IMR-90 (cell line): ENCODE measurements around the gene PCSK6. TPM values are rescaled to one million over a fixed set of nuclear protein-coding genes. Genes with fewer than 3 reads are reported as not detected.

Experiments used
- ATAC-seq: fragments of 200-7000 bp; cut with Tn5 transposase; 2 replicates; pipeline ENCODE4 v1.9.1; 2020; ENCODE audit warnings: low read depth, mild to moderate bottlenecking, moderate library complexity
- BruUV-seq: library from RNA; stranded (reverse); fragments of 400-500 nt; replicated peaks from 2 replicates; lab custom pipeline; 2021; lab: Mats Ljungman, UMichigan
- CTCF ChIA-PET: fragments of 300-600 bp; formaldehyde crosslinking; extraction: SDS; loops from one replicate; lab custom pipeline; 2021; ENCODE audit warnings: antibody characterized with exemption; lab: Yijun Ruan, JAX
- POLR2A ChIA-PET: fragments of 300-600 bp; sonication (Branson Sonifier 250); formaldehyde crosslinking; loops from one replicate; lab custom pipeline; 2022; ENCODE audit warnings: antibody characterized with exemption; ENCODE audit not compliant: unreplicated experiment; lab: Charles Lee
- DNase-seq: peaks from one replicate; pipeline ENCODE4 v3.0.0; 2013
- H2AFZ ChIP-seq: replicated peaks from 2 replicates; pipeline ENCODE3; 2013; ENCODE audit warnings: low read length, mild to moderate bottlenecking; ENCODE audit not compliant: poor library complexity
- H2AK5ac ChIP-seq: 2 replicates; pipeline ENCODE4 v1.6.1; 2013; ENCODE audit warnings: low read depth, low read length, inconsistent platforms
- H2AK9ac ChIP-seq: replicated peaks from 2 replicates; pipeline ENCODE3; 2013; ENCODE audit warnings: mild to moderate bottlenecking, low read depth, low read length, moderate library complexity; ENCODE audit not compliant: poor library complexity
- H2BK120ac ChIP-seq: 2 replicates; pipeline ENCODE4 v1.6.1; 2013; ENCODE audit warnings: low read depth, low read length, inconsistent platforms
- H2BK15ac ChIP-seq: 3 replicates; pipeline ENCODE4 v1.6.1; 2013; ENCODE audit warnings: low read depth, low read length, inconsistent platforms
- H2BK20ac ChIP-seq: 2 replicates; pipeline ENCODE4 v1.6.1; 2013; ENCODE audit warnings: low read depth, mild to moderate bottlenecking, inconsistent platforms, low read length, moderate library complexity
- H2BK5ac ChIP-seq: 2 replicates; pipeline ENCODE4 v1.6.1; 2013; ENCODE audit warnings: mild to moderate bottlenecking, low read depth, low read length, inconsistent platforms; ENCODE audit not compliant: poor library complexity, severe bottlenecking
- H3K14ac ChIP-seq: replicated peaks from 2 replicates; pipeline ENCODE4 v1.6.1; 2013; ENCODE audit warnings: low read depth, low read length, inconsistent platforms
- H3K18ac ChIP-seq: 2 replicates; pipeline ENCODE4 v1.6.1; 2013; ENCODE audit warnings: low read depth, low read length, control low read depth
- H3K23ac ChIP-seq: 2 replicates; pipeline ENCODE4 v1.6.1; 2013; ENCODE audit warnings: low read depth, low read length, inconsistent platforms
- H3K27ac ChIP-seq: 2 replicates; pipeline ENCODE4 v1.5.1; 2013; ENCODE audit warnings: mild to moderate bottlenecking, control low read depth, low read length; ENCODE audit not compliant: insufficient read depth
- H3K27me3 ChIP-seq: 2 replicates; pipeline ENCODE4 v1.6.1; 2013; ENCODE audit warnings: low read length; ENCODE audit not compliant: control insufficient read depth, insufficient read depth
- H3K36me3 ChIP-seq: 2 replicates; pipeline ENCODE4 v1.6.1; 2013; ENCODE audit warnings: low read length, mixed read lengths; ENCODE audit not compliant: control insufficient read depth, insufficient read depth
- H3K4ac ChIP-seq: 2 replicates; pipeline ENCODE4 v1.6.1; 2013; ENCODE audit warnings: low read depth, low read length, inconsistent platforms
- H3K4me1 ChIP-seq: 2 replicates; pipeline ENCODE4 v1.6.1; 2013; ENCODE audit warnings: low read length, mixed read lengths; ENCODE audit not compliant: control insufficient read depth, insufficient read depth
- H3K4me2 ChIP-seq: 2 replicates; pipeline ENCODE4 v1.6.1; 2013; ENCODE audit warnings: low read depth, mild to moderate bottlenecking, control low read depth, low read length, moderate library complexity
- H3K4me3 ChIP-seq: 2 replicates; pipeline ENCODE4 v1.5.1; 2013; ENCODE audit warnings: low read depth, mild to moderate bottlenecking, control low read depth, low read length, moderate library complexity; ENCODE audit not compliant: insufficient read depth
- H3K56ac ChIP-seq: 2 replicates; pipeline ENCODE4 v1.6.1; 2013; ENCODE audit warnings: low read length, inconsistent platforms; ENCODE audit not compliant: insufficient read depth; ENCODE audit errors: extremely low read depth
- H3K79me1 ChIP-seq, 2 experiments: 2 replicates each; pipeline ENCODE4 v1.6.1; 2013; ENCODE audit warnings: low read length in 2 of 2, inconsistent platforms in 1 of 2, low read depth in 1 of 2
- H3K9ac ChIP-seq: 2 replicates; pipeline ENCODE4 v1.6.1; 2013; ENCODE audit warnings: low read depth, low read length, control low read depth
- H3K9me1 ChIP-seq: 2 replicates; pipeline ENCODE4 v1.6.1; 2013; ENCODE audit warnings: low read length, inconsistent platforms; ENCODE audit not compliant: insufficient read depth
- H3K9me3 ChIP-seq: 2 replicates; pipeline ENCODE4 v1.6.1; 2013; ENCODE audit warnings: low read length; ENCODE audit not compliant: control insufficient read depth, insufficient read depth
- H4K20me1 ChIP-seq: 2 replicates; pipeline ENCODE4 v1.6.1; 2013; ENCODE audit warnings: low read length, inconsistent platforms; ENCODE audit not compliant: insufficient read depth
- H4K5ac ChIP-seq: 2 replicates; pipeline ENCODE4 v1.6.1; 2013; ENCODE audit warnings: mild to moderate bottlenecking, low read depth, low read length, control low read depth
- H4K8ac ChIP-seq, 2 experiments: 2 replicates each; pipeline ENCODE4 v1.6.1; 2013; ENCODE audit warnings: low read depth in 2 of 2, low read length in 2 of 2, control low read depth in 1 of 2, inconsistent platforms in 1 of 2
- H4K91ac ChIP-seq: 2 replicates; pipeline ENCODE4 v1.6.1; 2013; ENCODE audit warnings: low read depth, low read length, inconsistent platforms; ENCODE audit not compliant: insufficient read depth
- CHD1 ChIP-seq: IDR thresholded peaks from 2 replicates; pipeline ENCODE4 v1.6.1; 2012; ENCODE audit warnings: low read depth, low read length, improper control_type of control experiment
- MAFK ChIP-seq: IDR thresholded peaks from 2 replicates; pipeline ENCODE4 v1.6.1; 2012; ENCODE audit warnings: low read depth, low read length, improper control_type of control experiment
- MAZ ChIP-seq: IDR thresholded peaks from 2 replicates; pipeline ENCODE4 v1.6.1; 2012; ENCODE audit warnings: low read depth, mild to moderate bottlenecking, low read length, improper control_type of control experiment, moderate library complexity, borderline replicate concordance
- NFE2L2 ChIP-seq: fragments of 150-350 bp; IDR thresholded peaks from 2 replicates; pipeline ENCODE4 v1.6.1; 2016; ENCODE audit warnings: low read depth, mild to moderate bottlenecking, low read length
- RAD21 ChIP-seq: IDR thresholded peaks from 2 replicates; pipeline ENCODE4 v1.6.1; 2012; ENCODE audit warnings: low read length, improper control_type of control experiment
- RCOR1 ChIP-seq: IDR thresholded peaks from 2 replicates; pipeline ENCODE4 v1.6.1; 2012; ENCODE audit warnings: mild to moderate bottlenecking, low read length, improper control_type of control experiment; ENCODE audit not compliant: insufficient replicate concordance
- RFX5 ChIP-seq: IDR thresholded peaks from 2 replicates; pipeline ENCODE4 v1.8.0; 2012; ENCODE audit warnings: low read depth, mild to moderate bottlenecking, low read length, moderate library complexity
- WGBS, 2 experiments: methylation state at CpG; one replicate each; pipeline versions ENCODE4 v1.1.5 to v1.1.7; 2013; ENCODE audit warnings: missing lambda C conversion rate in 2 of 2; ENCODE audit not compliant: insufficient read length in 1 of 2; ENCODE audit errors: extremely low coverage in 2 of 2; 5-methylcytosine and 5-hydroxymethylcytosine counted together
- dilution Hi-C: fragments of 300-500 bp; cut with HindIII; formaldehyde crosslinking; loops from one replicate; pipeline ENCODE4 v1.14.3; 2018; ENCODE audit warnings: low sequenced_read_pairs; ENCODE audit not compliant: unreplicated experiment
- in situ Hi-C: fragments of 300-500 bp; cut with MboI; formaldehyde crosslinking; loops from 3 replicates; pipeline ENCODE4 v1.14.3; 2019; ENCODE audit warnings: low sequenced_read_pairs, inconsistent platforms, mixed read lengths
- intact Hi-C: fragments of 100-400 bp; cut with micrococcal nuclease; formaldehyde crosslinking; loops from 2 replicates; pipeline ENCODE4 v1.10.0; 2022
- polyA plus RNA-seq, 3 experiments: library from polyadenylated mRNA; depleted of rRNA; stranded (reverse); fragments of >200 nt; gene quantifications; 2 replicates each; pipeline ENCODE4 v1.2.3, GENCODE V29; 2012; ENCODE audit warnings: low replicate concordance in 1 of 3
- total RNA-seq: library from RNA; depleted of rRNA; stranded (reverse); fragments of >200 nt; gene quantifications from 2 replicates; pipeline ENCODE4 v1.2.3, GENCODE V29; 2012
- TF ChIP-seq, protein P1 (sequence below): conservative IDR thresholded peaks from 2 replicates; pipeline ENCODE4 v1.5.1; 2012; ENCODE audit warnings: mild to moderate bottlenecking, low read depth, low read length, improper control_type of control experiment
- TF ChIP-seq, protein P2 (sequence below): fragments of 150-350 bp; IDR thresholded peaks from 2 replicates; pipeline ENCODE4 v1.6.1; 2016; ENCODE audit warnings: low read depth, mild to moderate bottlenecking, low read length, moderate library complexity, borderline replicate concordance

Gene PCSK6
- total and polyA plus RNA-seq, 2 of the 4 experiments (the other 2 are of a cell fraction): not detected

DNA sequence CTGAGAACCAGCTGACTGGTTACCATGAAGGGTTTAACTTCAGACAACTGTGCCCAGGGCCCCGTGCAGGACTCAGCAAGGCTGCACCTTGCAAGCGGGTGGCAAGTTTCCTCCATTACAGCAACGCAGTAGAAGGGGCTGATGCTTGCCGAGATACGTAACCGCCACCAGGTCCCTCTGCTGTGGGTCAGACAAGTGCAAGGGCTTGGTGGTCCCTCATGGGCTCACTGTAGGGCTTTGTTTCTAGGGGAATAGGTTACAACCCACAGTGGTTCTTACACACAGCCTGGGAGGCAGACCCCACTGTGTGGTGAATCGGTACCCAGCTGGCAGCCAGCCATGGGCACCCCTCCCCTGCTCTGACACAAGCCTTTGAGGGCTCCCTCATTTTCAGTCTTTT lies 179.0 kb downstream of the PCSK6 start:
- POLR2A ChIA-PET: no interaction called here
- WGBS, 2 experiments: no CpG with 5 or more reads among the region's 7 CpGs
- no peak overlapping the region for H2BK15ac ChIP-seq

More for the DNA sequence above, 179.0 kb downstream of the PCSK6 start:
- Histone ChIP-seq H2BK20ac (no peak overlapping the region), H2BK120ac (no peak overlapping the region), H3K9me1 (no peaks in the 10 kb centered on the region), H4K8ac (no peak overlapping the region), H2BK5ac (no peak overlapping the region), H3K9me3 (no peaks in the 10 kb centered on the region), H3K27me3 (peaks cover 28% of the 10 kb centered on the region), H3K9ac (no peak overlapping the region), H3K27ac (no peak overlapping the region), H2AK9ac (no peak overlapping the region), H4K91ac (no peak overlapping the region), H3K18ac (no peak overlapping the region), H3K14ac (no peak overlapping the region), H3K4me3 (no peak overlapping the region), H3K36me3 (no peaks in the 10 kb centered on the region), H2AK5ac (no peak overlapping the region), H3K4ac (no peak overlapping the region), H3K4me1 (no peaks in the 10 kb centered on the region), H3K79me1 (no peaks in the 10 kb centered on the region), H3K23ac (no peak overlapping the region), H4K5ac (no peak overlapping the region), H4K20me1 (no peaks in the 10 kb centered on the region), H2AFZ (no peak overlapping the region), H3K4me2 (no peak overlapping the region), H3K56ac (no peak overlapping the region)
- dilution Hi-C loops (no loop called here), in situ Hi-C loops (no loop called here), intact Hi-C loops (no loop called here)
- ATAC-seq: no peak
- BruUV-seq: no TSS peak
- DNase-seq: no peak
- TF ChIP-seq MAZ (no peak), CHD1 (no peak), RFX5 (no peak), RAD21 (no peak), RCOR1 (no peak), MAFK (no peak), NFE2L2 (no peak)
- TF ChIP-seq, protein P1, sequence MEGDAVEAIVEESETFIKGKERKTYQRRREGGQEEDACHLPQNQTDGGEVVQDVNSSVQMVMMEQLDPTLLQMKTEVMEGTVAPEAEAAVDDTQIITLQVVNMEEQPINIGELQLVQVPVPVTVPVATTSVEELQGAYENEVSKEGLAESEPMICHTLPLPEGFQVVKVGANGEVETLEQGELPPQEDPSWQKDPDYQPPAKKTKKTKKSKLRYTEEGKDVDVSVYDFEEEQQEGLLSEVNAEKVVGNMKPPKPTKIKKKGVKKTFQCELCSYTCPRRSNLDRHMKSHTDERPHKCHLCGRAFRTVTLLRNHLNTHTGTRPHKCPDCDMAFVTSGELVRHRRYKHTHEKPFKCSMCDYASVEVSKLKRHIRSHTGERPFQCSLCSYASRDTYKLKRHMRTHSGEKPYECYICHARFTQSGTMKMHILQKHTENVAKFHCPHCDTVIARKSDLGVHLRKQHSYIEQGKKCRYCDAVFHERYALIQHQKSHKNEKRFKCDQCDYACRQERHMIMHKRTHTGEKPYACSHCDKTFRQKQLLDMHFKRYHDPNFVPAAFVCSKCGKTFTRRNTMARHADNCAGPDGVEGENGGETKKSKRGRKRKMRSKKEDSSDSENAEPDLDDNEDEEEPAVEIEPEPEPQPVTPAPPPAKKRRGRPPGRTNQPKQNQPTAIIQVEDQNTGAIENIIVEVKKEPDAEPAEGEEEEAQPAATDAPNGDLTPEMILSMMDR: no peak
- TF ChIP-seq, protein P2, sequence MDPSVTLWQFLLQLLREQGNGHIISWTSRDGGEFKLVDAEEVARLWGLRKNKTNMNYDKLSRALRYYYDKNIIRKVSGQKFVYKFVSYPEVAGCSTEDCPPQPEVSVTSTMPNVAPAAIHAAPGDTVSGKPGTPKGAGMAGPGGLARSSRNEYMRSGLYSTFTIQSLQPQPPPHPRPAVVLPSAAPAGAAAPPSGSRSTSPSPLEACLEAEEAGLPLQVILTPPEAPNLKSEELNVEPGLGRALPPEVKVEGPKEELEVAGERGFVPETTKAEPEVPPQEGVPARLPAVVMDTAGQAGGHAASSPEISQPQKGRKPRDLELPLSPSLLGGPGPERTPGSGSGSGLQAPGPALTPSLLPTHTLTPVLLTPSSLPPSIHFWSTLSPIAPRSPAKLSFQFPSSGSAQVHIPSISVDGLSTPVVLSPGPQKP: no peak
- CTCF ChIA-PET: no interaction called here
